ENCODE results near the gene SERPINI2. TPM values are rescaled to one million over a fixed set of nuclear protein-coding genes. Genes with fewer than 3 reads are reported as not detected.

Gene SERPINI2, protein sequence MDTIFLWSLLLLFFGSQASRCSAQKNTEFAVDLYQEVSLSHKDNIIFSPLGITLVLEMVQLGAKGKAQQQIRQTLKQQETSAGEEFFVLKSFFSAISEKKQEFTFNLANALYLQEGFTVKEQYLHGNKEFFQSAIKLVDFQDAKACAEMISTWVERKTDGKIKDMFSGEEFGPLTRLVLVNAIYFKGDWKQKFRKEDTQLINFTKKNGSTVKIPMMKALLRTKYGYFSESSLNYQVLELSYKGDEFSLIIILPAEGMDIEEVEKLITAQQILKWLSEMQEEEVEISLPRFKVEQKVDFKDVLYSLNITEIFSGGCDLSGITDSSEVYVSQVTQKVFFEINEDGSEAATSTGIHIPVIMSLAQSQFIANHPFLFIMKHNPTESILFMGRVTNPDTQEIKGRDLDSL
- not detected in 2 replicates for polyA plus RNA-seq (2014; cell fraction: cytosol; rRNA removed)
- not detected in 2 replicates for polyA plus RNA-seq (2014; cell fraction: nucleus; rRNA removed)

DNA sequence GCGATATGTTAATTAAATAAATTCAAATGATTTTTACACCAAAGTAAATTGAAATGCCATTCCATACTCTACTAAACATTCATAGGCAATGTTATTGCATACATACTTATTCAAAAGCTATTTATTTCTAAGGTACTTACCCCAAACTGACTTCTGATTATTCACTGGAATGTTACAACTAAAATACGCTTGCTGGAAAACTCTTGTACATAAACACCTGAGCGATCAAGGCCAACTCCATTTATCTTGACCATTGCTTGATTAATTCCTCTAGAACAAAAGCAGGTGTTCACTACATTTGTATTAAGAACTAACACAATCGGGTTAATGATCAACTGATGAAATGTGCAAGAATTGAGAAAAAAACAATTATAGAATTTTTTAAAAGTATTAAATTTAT, at the start of gene SERPINI2:
TSS of gene SERPINI2 (minus strand) at position 180 of the 400 bp plus-strand sequence. CDS start 2,208 bp downstream, outside the sequence.
- DNase-seq (ENCODE audit: low spot score), result no peak

DNA sequence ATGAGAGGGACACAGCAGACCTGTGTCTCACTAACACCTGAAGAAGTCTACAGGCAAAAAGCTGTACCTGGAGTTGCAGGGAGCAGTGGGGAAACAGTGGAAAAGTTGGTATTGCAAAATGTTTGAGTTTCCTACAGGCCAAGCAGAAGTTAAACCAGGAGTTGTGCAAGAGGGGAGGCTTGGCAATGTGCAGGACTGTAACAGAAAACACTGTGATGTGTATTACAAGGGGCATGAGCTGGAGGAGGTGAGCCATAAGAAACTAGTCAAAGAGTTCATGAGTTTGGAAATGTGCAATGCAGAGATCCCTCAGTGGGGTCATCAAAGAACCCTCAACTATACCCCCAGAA, 47.1 kb upstream of the SERPINI2 start:
- DNase-seq (ENCODE audit: low spot score), result no peak

DNA sequence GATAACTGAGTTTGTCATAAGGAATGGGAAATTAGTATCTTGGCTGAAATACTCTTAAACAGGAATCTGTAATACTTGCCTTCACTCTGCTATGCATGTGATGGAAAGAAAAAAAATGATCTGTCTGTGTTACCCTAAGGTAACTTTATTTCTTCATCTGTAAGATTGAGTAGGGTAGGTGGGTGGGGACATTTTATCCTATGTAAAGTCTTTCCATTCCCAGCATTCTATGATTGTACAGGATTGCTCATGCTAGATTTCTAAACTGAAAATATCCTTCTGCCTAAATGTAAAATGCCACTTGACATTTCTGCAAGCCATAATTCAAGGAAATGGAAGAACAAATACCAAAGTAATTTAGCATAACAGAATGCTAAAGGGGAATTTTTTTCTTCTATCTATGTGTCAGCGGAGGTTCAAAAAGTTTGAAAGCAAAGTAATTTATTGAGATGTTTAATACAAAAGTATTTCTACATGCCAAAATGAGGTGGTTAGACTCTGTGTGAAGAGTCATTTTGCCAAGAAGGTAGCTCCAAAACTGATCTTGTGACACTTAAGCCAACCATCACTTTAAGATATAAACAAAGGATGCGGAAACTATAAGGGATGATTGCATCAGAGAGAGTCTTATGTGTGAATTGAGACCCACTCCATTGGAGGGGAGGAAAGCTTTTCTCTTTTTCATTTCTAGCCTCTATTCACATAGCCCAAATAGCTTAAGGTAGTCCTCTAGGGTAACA, 46.6 kb upstream of the SERPINI2 start:
- no peak for DNase-seq (ENCODE audit: low spot score)

DNA sequence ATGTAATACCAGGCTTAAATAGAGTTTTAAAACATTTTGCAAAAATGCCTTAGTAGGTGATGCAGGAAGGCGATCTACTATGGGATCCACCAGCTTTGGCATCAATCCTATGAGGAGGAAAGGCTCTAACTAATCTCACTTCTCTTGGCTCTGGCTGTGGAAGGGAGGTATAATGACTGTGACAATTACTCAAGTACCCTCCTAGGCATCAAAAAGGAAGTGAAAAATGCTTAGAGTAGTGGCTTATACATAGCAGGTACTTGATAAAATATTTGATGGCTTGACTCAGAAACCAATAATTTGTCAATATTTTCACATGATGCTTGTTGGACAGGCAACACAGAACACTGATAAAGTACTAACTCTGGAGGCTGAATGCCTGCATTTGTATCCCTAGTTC, 34.1 kb upstream of the SERPINI2 start:
- DNase-seq (ENCODE audit: low spot score), result no peak

DNA sequence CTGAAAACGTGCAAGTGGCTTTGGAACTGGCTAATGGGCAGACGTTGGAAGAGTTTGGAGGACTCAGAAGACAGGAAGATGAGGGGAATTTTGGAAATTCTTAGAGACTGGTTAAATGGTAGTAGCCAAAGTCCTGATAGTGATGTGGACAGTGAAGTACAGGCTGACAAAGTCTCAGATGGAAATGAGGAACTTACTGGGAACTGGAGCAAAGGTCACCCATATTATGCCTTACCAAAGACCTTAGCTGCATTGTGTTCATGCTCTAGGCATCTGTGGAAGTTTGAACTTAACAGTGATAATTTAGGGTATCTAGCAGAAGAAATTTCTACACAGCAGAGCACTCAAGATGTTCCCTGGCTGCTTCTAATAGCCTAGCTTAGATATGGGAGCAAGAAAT, 28.6 kb upstream of the SERPINI2 start:
- no peak for DNase-seq (ENCODE audit: low spot score)

DNA sequence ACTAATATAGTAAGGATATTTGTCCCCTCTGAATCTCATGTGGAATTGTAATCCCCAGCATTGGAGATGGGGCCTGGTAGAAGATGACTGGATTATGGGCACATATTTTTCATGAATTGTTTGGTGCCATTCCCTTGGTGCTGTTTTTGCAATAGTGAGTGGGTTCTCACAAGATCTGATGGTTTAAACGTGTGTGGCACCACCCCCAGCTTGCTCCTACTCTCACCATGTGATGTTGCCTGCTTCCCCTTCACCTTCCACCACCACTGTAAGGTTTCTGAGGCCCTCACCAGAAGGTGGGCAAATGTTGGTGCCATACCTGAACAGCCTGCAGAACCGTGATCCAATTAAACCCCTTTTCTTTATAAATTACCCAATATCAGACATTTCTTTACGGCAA, 28.1 kb upstream of the SERPINI2 start:
- DNase-seq (ENCODE audit: low spot score), result no peak

DNA sequence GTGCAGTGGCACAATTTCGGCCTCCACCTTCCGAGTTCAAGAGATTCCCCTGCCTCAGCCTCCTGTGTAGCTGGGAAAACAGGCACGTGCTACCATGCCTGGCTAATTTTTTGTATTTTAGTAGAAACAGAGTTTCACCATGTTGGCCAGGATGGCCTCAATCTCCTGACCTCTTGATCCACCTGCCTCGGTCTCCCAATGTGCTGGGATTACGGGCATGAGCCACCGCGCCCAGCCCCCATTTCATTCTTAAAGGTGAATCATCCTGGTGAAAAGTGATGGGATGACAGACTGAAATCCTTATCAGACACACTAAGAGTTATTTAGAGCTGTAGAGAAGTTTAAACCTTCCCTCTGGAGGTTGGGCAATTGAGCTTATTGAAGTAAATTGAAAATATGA, 24.1 kb upstream of the SERPINI2 start:
- no peak for DNase-seq (ENCODE audit: low spot score)

DNA sequence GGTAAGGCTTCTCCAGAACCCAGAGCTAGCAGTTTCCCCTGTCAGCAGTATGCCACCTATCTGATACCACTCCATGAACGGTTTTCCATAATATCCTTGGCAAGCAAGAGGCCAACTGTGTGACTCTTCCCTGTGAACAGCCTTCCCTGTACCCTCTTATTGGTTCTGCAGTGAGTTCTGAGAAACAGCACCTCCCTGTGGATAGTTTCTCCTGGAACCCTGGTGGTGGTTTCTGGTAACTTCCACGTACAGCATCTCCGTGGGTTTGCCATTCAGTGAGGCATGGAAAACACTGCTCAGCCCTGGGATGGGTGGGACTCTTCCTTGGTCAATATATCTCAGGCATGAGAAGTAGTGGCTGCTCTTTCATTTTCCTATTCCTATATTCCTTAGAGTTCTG, 19.4 kb upstream of the SERPINI2 start:
- DNase-seq (ENCODE audit: low spot score), result peak; percentile 10

DNA sequence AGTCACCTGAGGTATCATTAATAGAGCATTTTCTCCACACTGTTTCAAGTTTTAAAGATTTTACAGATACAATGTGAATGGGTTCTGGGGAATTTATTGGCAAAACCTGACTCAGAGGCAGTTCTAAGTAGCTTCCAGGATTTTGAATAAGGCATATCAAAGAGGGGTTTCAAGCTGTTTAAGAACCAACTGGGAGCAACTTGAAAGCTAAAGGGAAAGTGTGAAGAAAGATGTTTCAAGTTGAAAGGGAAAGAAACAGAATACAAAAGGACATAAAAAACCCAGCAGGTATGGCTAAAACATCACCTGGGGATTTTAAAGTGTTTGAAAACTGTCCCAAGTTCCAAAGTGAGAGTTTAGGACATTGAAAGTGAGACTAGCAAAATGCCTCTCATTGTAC, 17.8 kb upstream of the SERPINI2 start:
- DNase-seq (ENCODE audit: low spot score), result no peak

DNA sequence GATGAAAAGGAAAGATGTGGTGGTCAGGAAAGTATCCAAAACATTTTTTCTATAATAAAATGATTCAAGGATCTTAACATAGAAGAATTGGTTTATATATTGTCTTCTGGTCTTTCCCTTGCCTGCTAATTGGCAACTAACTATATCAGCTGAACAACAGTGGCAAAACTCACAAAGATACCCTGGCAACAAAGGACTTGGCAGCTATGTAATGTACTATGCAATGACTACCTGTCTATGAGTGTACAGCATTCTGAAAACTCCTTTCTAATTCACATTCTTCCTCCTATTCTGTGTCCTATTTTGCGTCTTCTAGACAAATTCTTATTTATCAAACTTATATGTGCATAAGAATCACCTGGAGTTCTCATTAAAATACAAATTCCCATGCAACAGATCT, 15.7 kb upstream of the SERPINI2 start:
- DNase-seq (ENCODE audit: low spot score), result no peak

DNA sequence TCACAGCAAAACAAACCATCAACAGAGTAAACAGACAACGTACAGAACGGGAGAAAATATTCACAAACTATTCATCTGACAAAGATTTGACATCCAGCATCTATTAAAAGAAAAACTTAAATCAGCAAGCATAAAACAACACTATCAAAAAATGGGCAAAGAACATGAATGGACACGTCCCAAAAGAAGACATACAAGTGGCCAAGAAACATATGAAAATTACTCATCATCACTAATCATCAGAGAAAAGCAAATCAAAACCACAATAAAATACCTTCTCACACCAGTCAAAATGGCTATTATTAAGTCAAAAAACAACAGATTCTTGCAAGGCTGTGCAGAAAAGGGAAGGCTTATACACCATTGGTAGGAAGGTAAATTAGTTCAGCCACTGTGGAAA, 13.7 kb upstream of the SERPINI2 start:
- DNase-seq (ENCODE audit: low spot score), result no peak

DNA sequence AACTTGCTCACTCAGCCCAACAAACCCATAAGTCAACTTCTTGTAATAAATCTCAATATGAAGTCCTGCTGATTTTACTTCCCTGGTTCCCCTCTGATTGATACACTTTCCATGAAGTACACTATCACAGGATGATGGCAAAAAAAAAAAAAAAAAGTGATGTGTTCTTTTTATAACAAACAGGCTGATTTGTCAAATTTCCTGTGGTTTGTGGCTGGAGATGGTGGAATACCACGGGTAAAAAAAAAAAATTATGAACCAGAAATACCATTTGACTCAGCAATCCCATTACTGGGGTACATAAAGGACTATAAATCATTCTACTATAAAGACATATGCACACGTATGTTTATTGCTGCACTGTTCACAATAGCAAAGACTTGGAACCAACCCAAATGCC, 10.7 kb upstream of the SERPINI2 start:
- no peak for DNase-seq (ENCODE audit: low spot score)

DNA sequence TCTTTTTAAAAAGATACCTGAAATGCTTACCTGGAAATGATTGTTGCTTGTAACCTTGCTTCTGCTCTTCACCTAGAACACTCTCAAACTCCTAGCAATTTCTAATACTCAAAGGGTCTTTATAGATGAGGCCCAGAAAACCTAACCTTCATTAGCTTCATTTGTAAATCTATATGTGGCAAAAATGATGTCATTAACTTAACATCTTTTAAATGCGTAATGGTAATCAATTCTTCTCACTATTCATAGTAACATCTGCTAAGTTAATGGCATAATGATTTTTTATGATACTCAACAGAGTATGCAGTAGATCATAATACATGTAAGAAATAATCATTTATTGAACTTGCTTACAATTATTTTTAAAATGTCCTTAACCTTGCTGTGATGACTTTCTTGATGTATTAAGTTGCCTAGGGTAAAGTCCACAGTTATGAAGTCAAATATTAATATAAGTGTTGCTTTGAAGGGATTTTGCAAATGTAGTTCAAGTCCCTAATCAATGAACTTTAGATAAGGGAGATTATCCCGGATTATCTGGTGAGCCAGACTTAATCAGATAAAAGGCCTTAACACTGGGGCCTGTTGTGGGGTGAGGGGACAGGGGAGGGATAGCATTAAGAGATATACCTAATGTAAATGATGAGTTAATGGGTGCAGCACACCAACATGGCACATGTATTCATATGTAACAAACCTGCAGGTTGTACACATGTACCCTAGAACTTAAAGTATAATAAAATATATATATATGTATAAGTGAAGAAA, 10.1 kb upstream of the SERPINI2 start:
- no peak for DNase-seq (ENCODE audit: low spot score)

DNA sequence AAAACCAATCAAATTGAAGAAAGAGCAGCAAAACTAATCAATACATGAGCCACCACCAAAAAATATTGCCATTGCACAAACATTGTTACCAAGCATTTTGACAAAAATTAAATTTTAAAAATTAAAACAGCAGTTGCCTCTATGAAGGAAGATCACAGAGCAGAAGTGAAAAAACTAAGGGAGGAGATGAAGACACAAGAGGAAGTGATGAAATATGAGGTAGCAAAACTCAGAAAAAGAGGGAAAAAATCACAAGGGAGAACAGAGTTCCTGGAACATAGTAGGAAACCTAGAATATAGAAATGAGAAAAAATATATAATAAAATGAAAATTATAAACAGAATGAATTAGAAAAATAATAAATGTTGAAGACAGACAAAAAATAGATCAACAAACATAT, 7.3 kb upstream of the SERPINI2 start:
- DNase-seq (ENCODE audit: low spot score), result no peak

DNA sequence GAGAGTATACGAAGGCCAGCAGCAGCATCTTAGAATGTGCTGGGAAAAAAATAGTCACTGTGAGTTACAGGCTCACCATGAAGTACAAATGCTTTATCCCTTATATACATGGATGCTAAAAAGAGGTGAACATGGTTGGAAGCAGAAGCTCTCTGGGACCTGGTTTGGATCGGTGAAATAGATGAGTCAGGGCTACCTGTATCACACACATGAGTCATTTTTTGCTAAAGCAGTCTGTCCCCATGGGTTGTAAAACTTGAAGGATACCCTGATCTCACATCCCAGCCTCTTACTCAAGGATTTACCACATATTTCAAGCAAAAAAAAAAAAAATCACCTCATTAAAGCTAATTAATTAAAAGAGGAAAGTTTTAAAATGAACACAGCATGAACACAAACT, 6.9 kb upstream of the SERPINI2 start:
- DNase-seq (ENCODE audit: low spot score), result no peak

DNA sequence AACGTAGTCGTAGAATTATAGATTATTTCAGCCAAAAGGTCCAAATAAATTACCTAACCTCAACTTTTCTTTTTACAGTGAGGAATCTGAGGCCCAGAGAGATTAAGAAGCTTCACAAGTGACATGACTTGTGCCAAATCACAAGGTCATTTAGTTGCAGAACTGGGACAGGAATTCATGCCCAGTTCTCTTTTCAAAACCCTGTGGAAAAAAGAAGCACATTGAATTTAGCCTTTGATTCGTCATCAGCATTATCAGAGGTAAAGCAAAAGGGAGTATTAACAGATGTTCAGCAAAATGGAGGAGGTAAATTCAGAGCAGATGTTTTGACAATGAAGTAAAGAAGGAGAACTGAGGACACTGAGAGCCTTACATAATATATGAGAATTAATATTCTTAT, 4.5 kb downstream of the SERPINI2 start:
- no peak for DNase-seq (ENCODE audit: low spot score)

DNA sequence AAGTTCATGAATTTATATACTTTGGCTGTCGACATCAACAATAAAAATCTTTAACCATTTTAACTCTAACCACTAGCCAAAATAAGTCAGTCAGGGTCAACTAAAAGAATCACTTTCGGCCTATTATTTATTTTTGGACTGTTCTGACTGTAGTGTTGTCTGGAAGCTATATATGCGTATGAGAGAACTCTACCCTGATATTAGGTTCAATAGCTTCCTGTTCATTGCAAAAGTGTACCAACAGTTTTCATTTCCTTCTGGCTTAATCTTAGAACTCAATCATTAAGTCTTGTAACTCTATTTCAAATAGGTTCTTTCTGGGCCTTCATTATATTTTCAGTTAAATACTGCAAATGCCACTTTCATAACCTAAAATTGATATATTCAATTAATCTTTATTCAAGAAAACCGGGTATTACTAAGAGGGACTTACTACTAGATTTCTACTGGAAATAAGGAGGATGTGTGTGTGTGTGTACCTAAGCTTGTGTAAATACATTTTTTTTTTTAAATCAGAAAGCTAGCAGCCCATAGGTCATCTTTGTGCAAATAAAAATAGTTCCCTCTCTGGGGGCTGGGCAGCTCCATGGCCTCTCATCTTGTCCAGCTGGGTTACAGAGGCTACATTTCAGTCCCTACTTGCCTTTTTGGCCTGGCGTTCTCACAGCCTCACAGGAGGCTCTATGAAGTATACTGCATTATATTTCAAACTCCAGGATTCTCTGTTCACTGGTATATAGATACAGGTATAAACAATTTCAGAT, 5.8 kb downstream of the SERPINI2 start:
- DNase-seq (ENCODE audit: low spot score), result no peak

DNA sequence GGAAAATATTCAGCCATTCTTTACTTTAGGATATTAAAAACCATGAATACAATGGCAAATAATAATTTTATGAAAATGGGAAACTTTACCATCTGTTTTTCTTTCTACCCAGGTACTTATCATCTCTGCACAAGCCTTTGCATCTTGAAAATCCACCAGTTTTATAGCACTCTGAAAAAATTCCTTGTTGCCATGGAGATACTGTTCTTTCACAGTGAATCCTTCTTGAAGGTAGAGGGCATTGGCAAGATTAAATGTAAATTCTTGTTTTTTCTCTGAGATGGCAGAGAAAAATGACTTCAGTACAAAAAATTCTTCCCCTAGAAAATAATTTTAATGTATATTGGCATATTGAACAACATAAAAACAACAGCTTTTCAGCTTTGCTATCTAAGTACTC, 6.9 kb downstream of the SERPINI2 start:
- no peak for DNase-seq (ENCODE audit: low spot score)

DNA sequence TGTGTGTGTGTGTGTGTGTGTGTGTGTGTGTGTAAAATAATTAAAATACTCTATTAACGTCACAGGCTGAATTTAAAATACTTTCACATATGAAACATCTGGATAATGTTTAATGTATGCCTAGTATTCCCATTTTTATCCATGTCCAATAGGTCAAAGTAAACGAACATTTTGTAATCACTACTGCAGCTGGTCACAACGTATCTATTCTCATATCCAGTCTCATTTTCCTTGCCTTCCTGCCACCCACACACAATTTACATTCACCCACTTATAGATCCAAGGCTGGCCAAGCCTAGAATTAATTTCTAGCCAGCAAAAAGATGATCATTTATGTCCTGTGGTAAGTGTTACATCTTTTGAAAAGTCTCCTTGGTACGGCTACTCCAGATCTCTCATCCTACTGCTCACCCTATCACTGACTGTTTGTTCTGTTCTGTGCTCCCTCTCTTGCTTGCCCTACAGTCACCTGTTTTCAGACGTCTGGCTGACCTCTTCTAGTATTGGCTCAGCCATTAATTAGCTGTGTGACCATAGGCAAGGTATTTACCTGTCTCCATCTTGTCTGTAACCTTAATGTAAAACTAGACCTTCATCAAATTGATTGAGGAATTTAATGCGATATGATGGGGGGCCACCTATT, 17.6 kb downstream of the SERPINI2 start:
- DNase-seq (ENCODE audit: low spot score), result no peak

DNA sequence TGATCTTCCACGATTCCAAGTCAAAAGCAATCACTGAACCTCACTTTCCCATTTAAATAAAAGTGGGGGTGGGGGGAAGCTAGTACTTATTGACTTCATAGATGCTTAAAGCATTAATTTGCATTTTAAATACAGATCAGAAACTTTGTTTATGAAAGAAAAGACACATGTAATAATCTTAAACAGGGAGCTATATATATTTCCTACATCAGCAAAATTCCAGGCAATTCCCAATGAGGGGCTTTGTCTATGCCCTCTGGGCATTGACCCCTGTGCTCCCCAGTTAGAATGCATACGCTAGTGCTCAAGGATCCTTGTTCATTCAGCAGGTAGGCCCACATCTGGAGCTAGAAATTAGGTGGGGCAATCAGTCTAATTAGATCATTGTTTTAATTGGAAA, 20.0 kb downstream of the SERPINI2 start:
- DNase-seq (ENCODE audit: low spot score), result no peak

DNA sequence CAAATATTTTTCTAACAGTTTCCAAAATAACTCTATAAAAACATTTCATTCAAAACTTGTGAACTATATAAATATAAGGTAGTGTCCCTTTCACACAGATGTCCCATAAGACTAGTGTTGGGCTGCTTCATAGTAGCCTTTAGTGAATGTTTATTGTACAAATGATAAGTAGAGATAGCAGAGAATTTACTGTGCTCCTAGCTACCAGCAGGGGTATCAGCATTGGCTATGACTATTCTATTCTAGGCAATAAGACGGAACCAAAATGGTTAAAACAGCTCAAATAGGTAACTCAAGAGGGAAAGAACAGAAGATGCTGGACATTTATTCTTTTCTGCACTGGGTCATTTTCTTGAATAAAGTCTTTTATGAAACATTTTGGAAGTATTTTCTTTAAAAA, 22.6 kb downstream of the SERPINI2 start:
- DNase-seq (ENCODE audit: low spot score), result no peak

All from SK-N-DZ (cell line).